Ovary (tissue), 3 donors: Measurements from ENCODE around the gene CPPED1.

ENCODE experiments used
- CTCF ChIP-seq, 3 donors: fragments of 450-650 bp in 2 of 3; fragments of 200-600 bp in 1 of 3; IDR thresholded peaks; one replicate each; pipeline versions ENCODE4 v1.5.1 to v1.8.0; 2016 to 2022; ENCODE audit warnings: antibody characterized with exemption in 3 of 3, mild to moderate bottlenecking in 1 of 3
- POLR2A ChIP-seq: fragments of 450-650 bp; IDR thresholded peaks from one replicate; pipeline ENCODE4 v1.6.1; 2017; ENCODE audit warnings: antibody characterized with exemption, mild to moderate bottlenecking, moderate library complexity
- donor health status: DM: no; HTN: no; CAD: no.

GRCh38 chr16:12744860-12745259 is 58.8 kb downstream of the CPPED1 start:
- no peak for TF ChIP-seq CTCF (IDR thresholded peaks at IDR 0.05)
- no peak for TF ChIP-seq POLR2A
